NCI-H146 treated with DMSO at 0.1 percent for 48 hours (cell line): Measurements from ENCODE around the gene TSPAN5.
A peak's percentile ranks its signal among the peaks of the same experiment; 100 is the strongest.
"Not testable (repeated sequence)": the region's sequence is repeated elsewhere in the genome, so short reads cannot be mapped to it uniquely, and the experiment has no call there.

Source experiments
- DNase-seq: peaks from one replicate; lab custom pipeline; 2025; ENCODE audit not compliant: unreplicated experiment; lab: John Stamatoyannopoulos, UW

The TSPAN5 gene

DNA sequence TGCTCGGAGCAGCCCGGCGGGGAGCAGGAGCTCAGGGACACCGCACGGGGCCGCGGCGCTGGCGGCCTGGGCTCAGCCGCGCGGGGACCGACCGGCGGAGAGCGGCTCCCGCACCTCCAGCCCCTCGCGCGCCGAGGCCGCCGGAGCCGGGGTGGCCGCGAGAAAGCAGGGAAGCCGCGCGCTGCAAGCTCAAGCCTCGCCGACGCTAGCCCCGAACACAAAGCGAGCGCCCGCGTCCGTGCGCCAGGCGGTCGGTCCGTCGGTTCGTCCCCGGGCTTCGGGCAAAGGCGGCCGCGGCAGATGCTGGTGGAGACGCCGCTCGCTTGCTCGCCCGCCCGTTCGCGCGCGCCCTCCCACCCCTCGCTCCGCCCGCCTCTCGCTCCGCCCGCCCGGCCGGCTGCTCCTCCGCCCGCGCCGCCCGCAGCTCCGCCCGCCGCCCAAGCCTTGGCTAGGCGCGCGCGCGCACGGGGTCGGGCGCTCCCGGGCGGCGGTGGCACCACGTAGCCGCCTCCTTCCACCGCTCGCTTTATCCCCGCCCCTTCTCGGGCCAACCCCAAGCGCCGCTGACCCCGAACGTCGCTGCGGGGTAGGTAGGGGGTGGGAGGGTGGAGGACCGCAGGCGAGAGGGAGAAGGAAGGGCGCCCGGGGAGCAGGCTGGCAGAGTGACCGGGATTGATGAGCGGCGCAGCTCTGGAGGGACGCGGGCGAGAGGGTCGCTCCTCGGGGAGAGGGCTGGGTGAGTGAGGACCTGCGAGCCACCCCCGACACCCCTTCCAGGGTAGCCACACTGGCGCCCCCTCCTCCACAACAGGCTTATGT, at the start of gene TSPAN5:
TSPAN5 (minus strand) TSS at position 325 of the 819 bp plus-strand sequence.
- DNase-seq = peak; percentile 0

- no peak for DNase-seq
These were observed 48.5 kb upstream of the TSPAN5 start for GRCh38 chr4:98706935-98707334.

DNA sequence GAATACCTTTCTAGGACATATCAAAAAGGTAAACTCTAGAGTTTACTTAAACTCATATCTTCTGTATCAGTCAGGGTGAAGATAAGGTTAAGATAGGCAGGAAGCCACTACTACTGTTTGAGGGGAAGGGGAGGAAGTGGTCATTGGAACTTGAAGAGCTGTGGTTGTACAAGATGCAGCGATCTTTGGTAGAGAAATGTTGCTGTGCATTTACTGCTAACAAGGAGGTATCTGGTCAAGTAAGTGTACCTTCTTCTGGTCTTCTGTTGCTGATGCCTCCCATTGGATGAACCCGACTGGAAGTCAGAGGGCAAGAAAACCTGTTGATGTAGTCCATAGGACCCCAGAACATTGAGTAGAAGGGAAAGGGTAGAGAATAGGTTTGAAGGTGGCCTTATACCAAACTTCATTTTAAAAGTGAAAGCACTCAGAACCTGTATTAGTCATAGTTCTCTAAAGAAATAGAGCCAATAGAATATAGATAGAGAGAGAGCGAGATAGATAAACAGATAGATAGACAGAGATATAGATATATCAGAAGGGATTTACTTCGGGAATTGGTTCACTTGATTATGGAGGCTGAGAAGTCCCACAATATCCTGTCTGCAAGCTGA, 47.9 kb upstream of the TSPAN5 start:
- no peak for DNase-seq

DNA sequence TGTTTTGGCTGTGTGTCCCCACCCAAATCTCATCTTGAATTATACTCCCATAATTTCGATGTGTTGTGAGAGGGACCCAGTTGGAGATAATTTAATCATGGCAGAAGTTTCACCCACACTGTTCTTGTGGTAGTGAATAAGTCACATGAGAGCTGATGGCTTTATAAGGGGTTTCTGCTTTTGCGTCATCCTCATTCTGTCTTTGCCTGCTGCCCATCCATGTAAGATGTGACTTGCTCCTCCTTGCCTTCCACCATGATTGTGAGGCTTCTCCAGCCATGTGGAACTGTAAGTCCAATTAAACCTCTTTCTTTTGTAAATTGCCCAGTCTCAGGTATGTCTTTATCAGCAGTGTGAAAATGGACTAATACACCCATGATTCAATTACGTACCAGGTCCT, 47.2 kb upstream of the TSPAN5 start:
- DNase-seq = not testable (repeated sequence)

DNA sequence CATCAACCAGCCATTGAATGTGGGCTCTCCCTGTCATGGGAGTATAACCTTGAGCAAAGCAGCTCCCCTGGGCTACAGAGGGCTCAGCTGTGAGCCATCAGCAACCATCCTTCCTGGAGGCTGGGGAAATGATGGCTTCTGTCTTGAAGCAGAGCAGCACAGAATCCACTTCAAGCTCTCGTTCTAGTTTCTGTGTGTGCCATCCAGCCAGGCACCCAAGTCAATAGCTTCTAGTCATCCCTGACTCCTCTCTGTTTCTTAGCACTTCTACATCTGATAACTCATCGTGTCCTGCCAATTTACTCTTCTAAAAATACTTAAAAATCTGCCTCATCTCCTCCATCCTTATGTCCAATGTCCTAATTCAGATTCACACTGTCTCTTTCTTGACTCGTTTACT, 42.2 kb upstream of the TSPAN5 start:
- no peak for DNase-seq

- DNase-seq = no peak
These were observed 35.7 kb upstream of the TSPAN5 start for GRCh38 chr4:98694076-98694475.

GRCh38 chr4:98692411-98692810, 34.0 kb upstream of the TSPAN5 start:
- DNase-seq = no peak

DNA sequence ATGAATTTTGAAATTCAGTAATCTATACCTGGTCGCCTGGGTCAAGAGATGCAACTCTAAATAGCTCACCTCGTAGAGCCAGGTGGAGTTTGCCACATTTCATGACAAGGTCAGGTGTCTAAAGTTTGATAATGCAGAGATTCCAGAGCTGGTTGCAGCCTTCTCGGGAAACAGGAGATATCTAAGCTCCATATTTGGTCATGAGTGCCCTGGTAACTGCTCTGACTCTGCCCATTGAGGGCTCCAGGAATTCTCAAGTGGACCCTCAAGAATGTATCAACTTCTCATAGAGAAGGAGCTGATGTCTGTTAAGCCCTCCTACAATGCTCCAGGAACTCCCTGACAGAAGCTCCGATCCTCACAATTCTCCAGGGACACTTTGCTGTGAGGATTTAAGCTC, 33.2 kb upstream of the TSPAN5 start:
- DNase-seq = no peak

- DNase-seq = no peak
These were observed 31.2 kb upstream of the TSPAN5 start for GRCh38 chr4:98689507-98690174.

- no peak for DNase-seq
These were observed 30.2 kb upstream of the TSPAN5 start for GRCh38 chr4:98688411-98689290.

GRCh38 chr4:98687876-98688275, 29.5 kb upstream of the TSPAN5 start:
- no peak for DNase-seq

- DNase-seq = no peak
These were observed 28.4 kb upstream of the TSPAN5 start for GRCh38 chr4:98686847-98687246.

GRCh38 chr4:98686043-98686707, 27.8 kb upstream of the TSPAN5 start:
- DNase-seq = no peak

DNA sequence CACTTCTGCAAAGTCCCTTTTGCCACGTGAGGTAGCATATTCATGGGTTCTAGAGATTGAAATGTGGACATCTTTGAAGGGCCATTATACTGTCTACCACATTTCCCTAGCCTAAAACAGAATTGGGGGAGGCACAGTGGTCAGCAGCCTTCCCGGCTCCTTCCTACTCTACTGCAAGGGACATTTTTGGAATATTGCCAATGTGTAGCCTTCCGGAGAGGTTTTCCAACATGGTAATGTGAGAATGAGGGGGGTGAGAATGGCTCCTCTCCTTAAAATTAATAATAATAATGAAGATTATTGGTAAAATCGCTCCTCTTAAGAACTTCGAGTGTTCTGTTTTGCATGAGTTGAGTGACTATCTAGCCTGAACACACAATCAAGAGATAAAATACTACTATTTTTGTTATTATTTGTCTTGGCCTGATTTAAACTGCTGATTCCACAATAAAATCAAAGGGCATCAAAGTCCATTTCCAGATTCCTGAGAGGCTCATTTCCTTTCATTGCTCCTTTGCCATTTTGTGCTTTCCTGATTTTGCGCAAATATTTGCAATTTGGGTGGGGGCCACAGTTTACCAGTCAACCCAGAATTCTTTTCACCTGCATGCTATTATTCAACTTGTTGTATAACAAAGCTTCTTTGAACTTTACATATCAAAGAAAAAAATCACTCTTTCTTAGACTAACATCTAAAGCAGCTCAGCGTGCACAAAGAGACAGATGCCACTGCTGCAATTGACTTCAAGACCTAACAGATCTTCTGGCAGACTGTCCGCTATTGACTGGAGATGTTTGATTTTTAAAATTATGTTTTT, 27.0 kb upstream of the TSPAN5 start:
- DNase-seq = no peak

- DNase-seq = no peak
These were observed 24.3 kb upstream of the TSPAN5 start for GRCh38 chr4:98682719-98683118.

DNA sequence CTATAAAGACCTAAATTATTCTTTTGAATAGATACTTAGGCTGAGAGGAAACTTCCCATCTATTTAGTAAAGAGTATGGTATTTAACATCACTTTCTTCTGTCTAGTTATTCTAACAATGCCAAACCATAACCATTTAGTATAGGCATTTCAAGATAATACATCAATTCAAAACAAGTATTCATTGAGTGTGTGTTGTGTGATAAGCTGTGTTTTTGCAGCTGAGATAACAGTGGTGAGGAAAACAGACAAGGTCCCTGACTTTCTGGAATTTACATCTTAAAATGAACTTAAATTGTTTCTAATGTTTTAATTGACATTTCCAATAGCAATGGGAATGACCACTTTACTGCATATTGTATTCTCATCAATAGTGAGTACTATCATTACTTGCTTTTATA, 22.4 kb upstream of the TSPAN5 start:
- no peak for DNase-seq

- DNase-seq = no peak
These were observed 21.3 kb upstream of the TSPAN5 start for GRCh38 chr4:98679738-98680137.

- DNase-seq = no peak
These were observed 19.4 kb upstream of the TSPAN5 start for GRCh38 chr4:98677799-98678198.

DNA sequence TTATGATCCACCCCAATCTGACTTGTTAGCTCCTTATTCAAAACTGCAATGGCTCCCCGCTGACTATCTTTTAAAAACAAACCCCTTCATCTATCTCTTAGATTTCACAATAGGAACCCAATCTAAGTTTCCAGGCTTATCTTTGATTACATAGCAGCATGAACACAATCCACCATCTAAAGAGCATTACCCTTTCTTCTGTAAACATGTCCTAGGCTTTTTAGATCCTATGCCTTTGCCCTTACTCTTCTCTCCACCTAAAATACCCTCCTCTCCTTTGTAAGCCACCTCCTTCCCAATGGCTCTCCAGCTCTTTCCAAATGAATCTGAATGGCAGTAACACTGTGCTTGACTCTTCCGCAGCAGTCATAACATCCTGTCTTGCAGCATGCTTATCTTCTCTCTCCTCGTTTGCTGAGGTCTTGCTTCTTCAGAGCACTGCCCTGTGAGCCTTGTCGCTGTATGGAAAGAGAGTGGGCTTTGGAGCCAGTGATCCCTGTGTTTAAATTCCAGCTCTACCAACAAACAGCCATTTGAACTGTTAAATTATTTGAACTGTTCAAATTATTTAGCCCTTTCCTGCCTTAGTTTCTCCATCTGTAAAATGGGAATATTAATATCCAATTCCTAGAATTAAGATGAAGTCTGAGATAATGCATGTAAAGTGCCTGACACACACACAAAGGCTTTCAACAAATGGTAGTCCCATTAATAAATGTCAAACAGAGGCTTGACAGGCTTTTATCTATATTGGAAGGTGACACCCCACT, 16.2 kb upstream of the TSPAN5 start:
- no peak for DNase-seq
